HG02759 (cell line): ENCODE measurements around the gene POLG.

ENCODE experiments used
- ATAC-seq: cut with Tn5 transposase; IDR thresholded peaks from one replicate; pipeline ENCODE4 v1.9.1; 2021; ENCODE audit warnings: mild to moderate bottlenecking, moderate library complexity; ENCODE audit not compliant: unreplicated experiment

POLG gene

DNA sequence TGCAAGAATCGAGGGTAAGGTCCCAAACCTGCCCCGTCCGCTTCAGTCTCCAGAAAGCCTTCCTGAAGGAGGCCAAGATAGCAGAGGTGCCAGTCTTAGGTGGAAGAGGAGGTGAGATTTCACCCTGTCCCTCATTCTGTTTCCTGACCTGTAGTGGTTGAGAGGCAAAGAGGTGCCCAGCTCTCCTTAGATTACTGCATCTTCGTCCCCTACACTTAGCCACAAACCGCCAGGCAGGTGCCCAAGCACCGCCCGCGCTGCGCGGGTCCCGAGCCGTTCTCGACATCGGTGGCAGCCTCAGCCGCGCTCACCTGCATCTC lies 23.8 kb upstream of the POLG start:
- ATAC-seq = peak; percentile 3

GRCh38 chr15:89356634-89357298 lies 22.1 kb upstream of the POLG start:
- peak; percentile 29 for ATAC-seq

DNA sequence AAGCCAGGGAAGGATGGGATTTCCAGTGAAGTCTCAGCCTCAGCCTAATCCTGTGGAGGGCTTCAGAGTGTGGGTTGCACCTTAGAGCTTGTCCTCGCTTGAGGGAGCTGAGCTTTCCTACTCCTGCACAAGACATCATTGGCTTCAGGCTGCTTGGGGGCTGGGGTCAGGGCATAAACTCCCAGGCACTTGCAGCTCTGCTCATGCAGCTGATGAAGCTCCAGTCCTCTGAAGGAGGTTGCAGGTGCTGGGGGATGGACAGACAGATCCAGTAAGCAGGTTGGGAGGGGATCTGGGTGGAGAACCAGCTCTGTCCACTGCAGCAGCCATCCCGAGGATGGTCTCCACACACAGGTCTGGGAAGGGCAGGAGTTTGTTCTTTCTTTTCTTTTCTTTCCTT lies 19.4 kb upstream of the POLG start:
- no peak for ATAC-seq

- no peak for ATAC-seq
Observed at GRCh38 chr15:89352476-89352875, 17.9 kb upstream of the POLG start.

GRCh38 chr15:89349206-89349558 lies 14.6 kb upstream of the POLG start:
- no peak for ATAC-seq

- no peak for ATAC-seq
Observed at GRCh38 chr15:89346516-89347231, 12.1 kb upstream of the POLG start.

DNA sequence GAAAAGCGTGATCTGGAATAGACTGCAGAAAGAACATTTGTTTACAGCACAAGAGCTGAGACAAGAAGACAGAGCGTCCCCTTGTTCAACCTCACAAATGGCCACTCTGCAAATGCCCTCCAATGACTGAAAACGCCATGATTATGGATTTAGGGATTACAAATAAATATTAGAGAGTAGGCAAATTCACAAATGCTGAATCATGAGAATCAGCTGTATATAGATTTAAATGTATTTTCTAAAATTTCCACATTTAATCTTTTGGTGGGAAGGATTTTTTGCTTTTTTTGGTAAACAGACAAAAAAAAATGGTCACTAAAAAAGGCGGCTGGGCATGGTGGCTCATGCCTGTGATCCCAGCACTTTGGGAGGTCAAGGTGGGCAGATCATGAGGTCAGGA lies 10.6 kb upstream of the POLG start:
- no peak for ATAC-seq

DNA sequence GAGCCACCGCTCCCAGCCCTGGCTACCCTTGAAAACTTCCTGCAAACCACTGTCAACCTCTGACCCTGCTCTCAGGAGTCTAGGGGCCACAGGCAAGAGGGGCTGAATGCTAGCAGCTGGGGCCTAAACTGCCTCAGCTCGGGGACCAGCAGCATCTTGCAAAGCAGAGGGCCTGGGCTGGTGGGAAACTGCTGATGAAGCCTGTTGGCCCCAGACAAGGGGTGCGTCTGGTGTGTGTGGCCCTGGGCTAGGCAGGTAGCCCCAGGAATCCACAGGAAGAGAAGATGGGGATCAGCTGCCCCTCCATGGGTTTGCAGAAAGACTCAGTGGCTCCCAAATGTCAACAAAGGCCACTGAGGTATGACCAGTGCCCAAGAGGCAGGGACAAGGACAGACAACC lies 8.2 kb upstream of the POLG start:
- no peak for ATAC-seq

DNA sequence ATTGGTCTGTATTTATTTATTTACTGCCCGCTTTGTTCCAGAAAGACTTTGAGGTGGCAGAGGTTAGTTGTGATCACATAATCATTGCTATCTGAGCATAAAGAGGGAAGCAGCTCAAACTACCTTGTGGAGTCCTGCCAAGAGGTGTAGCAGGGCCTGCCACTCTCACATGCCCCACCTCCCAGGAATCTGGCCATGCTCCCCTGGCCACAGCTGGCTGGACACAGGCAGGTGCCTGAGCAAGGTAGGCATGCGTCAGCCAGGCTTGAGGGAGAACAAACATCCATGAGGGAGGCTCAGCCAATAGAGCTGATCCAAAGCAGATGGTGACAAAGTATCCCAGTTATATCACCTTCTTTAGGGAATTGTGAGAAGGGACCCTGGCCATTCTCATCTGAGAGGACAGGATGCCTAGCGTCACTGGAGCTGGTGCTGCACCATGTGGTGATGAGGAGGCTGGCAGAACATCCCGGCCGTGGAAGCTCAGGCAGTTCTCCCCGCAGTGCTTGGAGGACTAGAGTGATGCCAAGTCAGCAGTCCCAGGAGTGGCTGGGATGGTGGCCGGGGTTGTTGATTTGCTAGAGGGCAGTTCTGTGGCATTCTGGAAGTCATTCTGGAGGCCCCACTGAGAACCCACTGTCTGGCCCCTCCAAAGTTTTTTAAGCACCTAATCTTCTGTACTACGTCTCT lies 6.8 kb upstream of the POLG start:
- no peak for ATAC-seq

- no peak for ATAC-seq
Observed at GRCh38 chr15:89340573-89340972, 5.9 kb upstream of the POLG start.

GRCh38 chr15:89338036-89338435 lies 3.4 kb upstream of the POLG start:
- no peak for ATAC-seq

GRCh38 chr15:89335298-89336041 lies 846 bp upstream of the POLG start:
- no peak for ATAC-seq

DNA sequence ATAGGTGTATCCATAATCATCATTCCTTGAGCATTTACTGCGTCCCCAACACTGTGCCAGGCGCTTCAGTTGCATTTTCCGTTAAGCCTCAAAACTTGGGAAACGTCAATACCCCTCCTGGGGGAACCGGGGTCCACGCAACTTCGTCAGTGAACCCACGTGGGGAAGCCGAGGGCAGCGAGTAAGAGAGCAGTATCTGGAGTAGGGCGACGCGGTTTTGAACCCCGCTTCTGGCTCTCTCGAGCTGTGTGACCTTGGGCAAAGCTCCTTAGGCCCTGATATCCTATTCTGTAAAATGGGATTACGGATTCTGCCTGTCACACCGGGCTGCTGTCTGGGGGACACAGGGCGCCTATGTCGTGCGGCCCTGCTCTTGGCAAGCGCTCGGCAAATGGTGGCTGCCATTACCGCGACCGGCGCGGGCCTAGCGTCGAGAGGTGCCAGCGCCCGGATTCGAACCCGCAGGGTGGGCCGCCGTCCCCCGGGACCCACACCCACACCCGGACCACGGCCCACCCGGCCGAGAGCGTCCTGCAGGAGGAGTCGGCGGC lies 590 bp downstream of the POLG start:
- ATAC-seq = peak; percentile 0

- no peak for ATAC-seq
Observed at GRCh38 chr15:89333011-89333860, 1.4 kb downstream of the POLG start.

- ATAC-seq = no peak
Observed at GRCh38 chr15:89332446-89332845, 2.2 kb downstream of the POLG start.

DNA sequence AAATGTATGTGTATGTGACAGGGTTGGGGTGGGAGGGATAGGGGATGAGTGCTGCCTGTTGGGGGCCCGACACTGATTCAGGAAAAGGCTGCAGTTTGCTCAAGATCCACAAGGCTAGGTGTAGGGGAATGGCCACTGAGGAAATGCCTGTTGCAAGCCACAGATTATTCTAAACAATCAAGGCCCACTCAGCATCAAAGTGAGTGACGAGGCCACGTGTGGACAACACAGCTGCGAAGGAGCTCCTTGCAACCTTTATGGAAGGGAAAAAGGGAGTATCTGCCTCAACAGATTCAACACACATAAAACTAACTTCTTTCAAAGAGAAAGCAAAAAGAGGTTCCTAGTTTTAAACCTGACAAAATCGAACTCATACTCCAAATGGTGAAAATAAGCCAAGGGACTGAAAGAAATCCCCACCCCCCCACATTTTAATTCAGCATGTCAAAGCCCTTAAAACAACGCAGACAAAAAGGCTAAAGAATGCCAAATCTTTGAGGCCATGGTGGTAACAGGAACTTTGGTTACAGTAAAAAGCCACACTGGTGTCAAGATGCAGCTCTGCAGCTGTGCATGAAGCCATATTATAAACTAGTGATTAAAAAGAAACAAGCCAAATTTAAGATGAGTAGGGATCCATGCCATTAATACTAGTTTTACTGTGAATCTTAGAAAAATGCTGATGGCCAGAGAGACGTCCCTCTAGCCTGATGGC lies 3.6 kb downstream of the POLG start:
- ATAC-seq = no peak

GRCh38 chr15:89330119-89330518 lies 4.5 kb downstream of the POLG start:
- ATAC-seq = no peak

DNA sequence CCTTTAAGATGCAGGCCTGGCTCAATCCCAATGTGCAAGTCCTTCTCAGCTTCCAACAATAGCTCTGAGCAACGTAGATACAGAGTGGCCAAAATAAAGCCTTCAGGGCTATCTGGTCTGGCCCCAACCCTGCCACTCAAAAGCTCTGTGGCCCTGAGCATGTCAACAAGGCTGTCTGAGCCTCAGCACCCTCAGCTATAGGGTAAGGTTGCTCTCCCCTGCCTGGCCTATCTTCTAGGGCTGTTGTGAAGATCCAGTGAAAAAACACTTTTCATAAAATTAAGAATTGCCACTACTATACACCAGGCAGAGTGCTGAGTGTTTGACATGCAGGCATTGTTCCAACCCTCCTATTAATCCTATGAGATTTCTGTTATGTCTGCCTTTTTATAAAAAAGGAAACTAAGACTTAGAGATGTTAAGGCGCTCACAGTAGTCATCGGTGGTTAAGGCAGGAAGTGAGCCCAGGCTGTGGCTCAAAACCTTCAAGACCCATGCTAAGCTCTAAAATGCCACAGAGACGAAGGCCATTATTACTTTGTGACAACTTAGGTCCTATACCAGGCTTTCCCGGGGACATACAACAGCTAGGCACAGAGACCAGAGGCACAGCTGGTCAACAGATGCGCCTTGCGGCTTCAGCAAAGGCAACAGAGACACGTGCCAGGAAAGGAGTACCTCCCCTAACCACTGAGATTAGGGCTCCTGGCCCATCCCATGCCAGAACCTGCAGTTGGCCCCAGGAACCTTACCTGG lies 5.1 kb downstream of the POLG start:
- ATAC-seq = no peak
